Suppressor macrophage treated with lipopolysaccharide for 1 hour (primary cell): ENCODE measurements around the gene OTOP3.
A peak's percentile ranks its signal among the peaks of the same experiment; 100 is the strongest.
"Not testable (repeated sequence)": the region's sequence is repeated elsewhere in the genome, so short reads cannot be mapped to it uniquely, and the experiment has no call there.

ENCODE experiments used
- DNase-seq, 3 donors: peaks; one replicate each; pipeline ENCODE4 v3.0.0-alpha.2; 2020 to 2022

The OTOP3 gene

GRCh38 chr17:74963656-74964055 is 28.0 kb downstream of the OTOP3 start:
- DNase-seq, result no peak

GRCh38 chr17:74964246-74964761 is 28.6 kb downstream of the OTOP3 start:
- no peak for DNase-seq

- no peak for DNase-seq
These were observed 29.4 kb downstream of the OTOP3 start for GRCh38 chr17:74964988-74965622.

- no peak for DNase-seq
These were observed 32.7 kb downstream of the OTOP3 start for GRCh38 chr17:74968361-74968780.

- DNase-seq, result not testable (repeated sequence)
These were observed 33.8 kb downstream of the OTOP3 start for GRCh38 chr17:74969501-74969900.

- no peak for DNase-seq
These were observed 34.7 kb downstream of the OTOP3 start for GRCh38 chr17:74970395-74970794.

- no peak for DNase-seq
These were observed 35.6 kb downstream of the OTOP3 start for GRCh38 chr17:74971069-74971841.

- DNase-seq, result no peak
These were observed 36.1 kb downstream of the OTOP3 start for GRCh38 chr17:74971842-74972106.

- peak in 2 of 3 donors; percentile 50 to 72 for DNase-seq
These were observed 36.6 kb downstream of the OTOP3 start, which contains the start of gene HID1 for GRCh38 chr17:74972107-74972972. TSS of gene HID1 (minus strand) at chr17:74972759. CDS start at chr17:74972656, 103 bp downstream.

- no peak for DNase-seq
These were observed 37.3 kb downstream of the OTOP3 start for GRCh38 chr17:74972973-74973328.

GRCh38 chr17:74975943-74976342 is 40.2 kb downstream of the OTOP3 start:
- no peak for DNase-seq

- DNase-seq, result no peak
These were observed 42.1 kb downstream of the OTOP3 start for GRCh38 chr17:74977802-74978201.

- DNase-seq, result no peak
These were observed 42.5 kb downstream of the OTOP3 start for GRCh38 chr17:74978240-74978639.

GRCh38 chr17:74979408-74980146 is 43.9 kb downstream of the OTOP3 start:
- DNase-seq, result no peak

GRCh38 chr17:74981318-74981978 is 45.8 kb downstream of the OTOP3 start:
- no peak for DNase-seq

GRCh38 chr17:74981979-74982662 is 46.4 kb downstream of the OTOP3 start:
- DNase-seq, result peak; percentile 52 to 70 (median 58)

GRCh38 chr17:74982663-74983313 is 47.1 kb downstream of the OTOP3 start:
- not testable (repeated sequence) for DNase-seq

- no peak for DNase-seq
These were observed 50.5 kb downstream of the OTOP3 start for GRCh38 chr17:74986206-74986576.

GRCh38 chr17:74987418-74987908 is 51.8 kb downstream of the OTOP3 start, which contains the start of gene CDR2L:
TSS of gene CDR2L (plus strand) at chr17:74987632. CDS start at chr17:74988044, 412 bp downstream.
- DNase-seq, result peak; percentile 98 to 99 (median 98)

- peak; percentile 59 to 71 (median 61) for DNase-seq
These were observed 52.4 kb downstream of the OTOP3 start for GRCh38 chr17:74987909-74988711.
